Bone marrow (tissue), 2 donors: Measurements from ENCODE around the gene EGLN2.
"Not testable (repeated sequence)": the region's sequence is repeated elsewhere in the genome, so short reads cannot be mapped to it uniquely, and the experiment has no call there.

ENCODE experiments used
- DNase-seq, 2 donors: peaks; one replicate each; lab custom pipeline; 2025; lab: John Stamatoyannopoulos, UW

Gene EGLN2

GRCh38 chr19:40798683-40799557 lies at the start of gene EGLN2:
EGLN2 (plus strand) TSS chr19:40799191; CDS start chr19:40800573, 1,382 bp downstream.
- peak; percentile 97 for DNase-seq

DNA sequence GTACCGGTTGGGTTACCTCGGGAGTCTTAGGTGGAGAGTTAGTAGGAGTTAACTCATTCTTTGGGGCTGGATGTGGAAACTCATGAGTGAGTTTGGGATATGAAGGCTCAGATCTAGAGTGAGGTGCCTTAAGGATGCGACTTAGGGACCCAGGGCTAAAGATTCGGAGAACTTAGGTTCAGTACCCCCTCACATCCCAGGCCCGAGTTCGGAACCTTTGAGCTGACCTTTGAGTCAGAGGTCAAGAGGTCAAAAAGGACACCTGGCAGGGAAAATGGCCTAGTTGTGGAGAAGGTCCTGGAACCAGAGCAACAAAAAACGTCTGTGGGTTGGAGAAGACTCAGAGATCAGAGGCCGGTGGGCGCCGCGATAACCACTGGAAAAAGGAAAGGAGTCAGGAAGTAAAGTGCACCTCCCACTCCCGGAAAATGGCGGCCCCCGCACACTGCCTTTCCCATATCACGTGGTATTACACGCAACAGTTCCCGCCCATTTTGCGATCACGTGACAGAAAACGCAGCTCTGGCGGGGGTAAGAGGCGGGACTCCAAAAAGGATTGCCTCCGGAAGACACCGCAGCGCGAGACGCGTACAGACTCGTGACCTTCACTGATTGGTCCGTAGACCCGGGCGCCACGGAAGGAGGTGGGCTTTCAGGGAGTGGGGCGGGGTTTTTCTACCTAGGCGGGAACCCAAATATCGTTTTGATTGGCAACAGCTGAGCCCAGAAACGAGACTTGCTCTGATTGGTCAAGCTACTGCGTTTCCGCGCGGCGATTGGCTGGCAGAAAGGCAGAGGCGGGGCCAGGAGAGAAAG lies 48.7 kb upstream of the EGLN2 start, which contains the start of gene ACTMAP:
TSS of gene ACTMAP (minus strand) at position 420 of the 816 bp plus-strand sequence. CDS start 674 bp downstream, outside the sequence.
- DNase-seq: peak; percentile 97 to 99

- peak in 1 of 2 donors; percentile 98 for DNase-seq
Observed at GRCh38 chr19:40750874-40751537, 48.0 kb upstream of the EGLN2 start, which contains the start of gene SNRPA. SNRPA (plus strand) TSS chr19:40751203; CDS start chr19:40751409, 206 bp downstream.

DNA sequence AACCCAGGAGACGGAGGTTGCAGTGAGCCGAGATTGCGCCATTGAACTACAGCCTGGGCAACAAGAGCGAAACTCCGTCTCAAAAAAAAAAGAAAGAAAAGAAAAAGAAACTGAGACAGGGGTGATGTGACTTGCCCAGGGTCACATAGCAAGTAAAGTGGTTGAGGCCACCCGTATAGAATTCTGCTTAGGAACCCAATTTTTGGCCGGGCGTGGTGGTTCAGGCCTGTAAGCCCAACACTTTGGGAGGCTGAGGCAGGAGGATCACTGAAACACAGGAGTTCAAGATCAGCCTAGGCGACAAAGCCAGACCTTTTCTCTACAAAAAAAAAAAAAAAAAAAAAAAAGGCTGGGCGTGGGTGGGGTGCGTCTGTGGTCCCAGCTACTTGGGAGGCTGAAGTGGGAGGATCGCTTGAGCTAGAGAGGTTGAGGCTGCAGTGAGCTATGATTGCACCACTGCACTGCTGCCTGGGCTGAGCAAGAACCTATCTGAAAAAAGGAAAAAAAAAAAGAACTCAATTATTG lies 46.7 kb upstream of the EGLN2 start:
- DNase-seq: no peak

- no peak for DNase-seq
Observed at GRCh38 chr19:40754611-40755247, 44.3 kb upstream of the EGLN2 start.

- DNase-seq: no peak
Observed at GRCh38 chr19:40755248-40755624, 43.8 kb upstream of the EGLN2 start.

GRCh38 chr19:40755791-40756190 lies 43.2 kb upstream of the EGLN2 start:
- DNase-seq: no peak

DNA sequence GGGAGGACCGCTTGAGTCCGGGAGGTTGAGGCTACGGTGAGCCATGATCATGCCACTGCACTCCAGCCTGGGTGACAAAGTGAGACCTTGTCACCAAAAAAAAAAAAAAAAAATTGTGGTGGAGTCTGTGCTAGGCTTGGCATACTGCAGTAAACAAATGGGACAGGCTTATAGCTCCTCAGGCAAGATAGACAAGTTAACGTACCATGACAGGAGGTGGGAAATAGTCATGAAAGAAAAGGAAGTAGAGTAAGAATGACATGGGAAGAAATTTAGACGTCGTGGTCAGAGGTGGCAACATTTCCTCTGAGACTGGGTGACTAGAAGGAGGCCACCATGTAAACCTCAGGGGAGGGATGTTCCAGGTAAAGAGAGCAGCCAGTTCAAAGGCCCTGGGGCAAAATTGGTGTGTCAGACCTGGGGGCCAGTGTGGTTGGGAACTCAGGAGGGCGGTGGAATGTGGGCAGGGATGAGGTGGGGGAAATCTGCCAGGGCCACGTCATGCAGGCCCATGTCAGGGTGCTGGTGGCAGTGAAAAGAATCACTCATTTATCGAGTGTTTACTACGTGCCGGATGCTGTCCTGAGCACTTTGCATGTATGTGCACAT lies 42.4 kb upstream of the EGLN2 start:
- no peak for DNase-seq

GRCh38 chr19:40758491-40758890 lies 40.5 kb upstream of the EGLN2 start:
- DNase-seq: no peak

GRCh38 chr19:40759352-40759751 lies 39.6 kb upstream of the EGLN2 start:
- DNase-seq: no peak

GRCh38 chr19:40762754-40763470 lies 36.1 kb upstream of the EGLN2 start:
- no peak for DNase-seq

DNA sequence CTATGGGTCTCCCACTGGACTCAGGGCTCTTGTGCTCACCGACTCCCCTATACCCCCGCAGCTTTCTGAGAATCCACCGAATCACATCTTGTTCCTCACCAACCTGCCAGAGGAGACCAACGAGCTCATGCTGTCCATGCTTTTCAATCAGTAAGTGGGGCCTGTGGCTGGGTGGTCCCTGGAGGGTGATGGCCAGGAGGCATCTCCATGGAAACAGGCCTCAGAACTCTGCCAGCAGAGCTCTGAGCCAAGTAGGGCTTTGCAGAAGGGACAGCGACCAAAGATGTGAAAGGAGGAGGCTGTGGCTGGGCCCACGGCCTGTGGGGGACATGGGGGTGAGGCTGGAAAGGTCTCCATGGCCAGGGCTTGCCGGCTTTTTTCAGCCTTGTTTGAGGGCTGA lies 35.5 kb upstream of the EGLN2 start:
- no peak for DNase-seq

DNA sequence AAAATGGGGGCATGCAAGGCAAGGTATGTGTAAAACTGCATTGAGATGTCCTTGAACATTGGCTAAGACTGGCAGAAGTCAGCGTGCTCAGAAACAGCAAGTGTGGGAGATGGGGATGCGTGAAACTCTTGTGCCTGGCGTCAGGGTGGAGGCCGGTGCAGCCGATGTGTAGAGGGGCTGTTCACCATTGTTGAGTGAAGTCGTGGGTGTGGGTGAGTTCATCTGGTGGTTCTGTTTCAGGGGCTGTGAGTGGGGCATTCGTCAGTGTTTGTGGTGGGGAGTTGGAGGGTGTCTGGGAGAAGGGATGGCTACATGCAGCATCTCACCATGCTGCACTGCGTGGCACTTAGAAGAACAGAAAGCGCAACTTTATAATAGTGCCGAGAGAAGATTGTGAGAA lies 35.0 kb upstream of the EGLN2 start:
- no peak for DNase-seq

DNA sequence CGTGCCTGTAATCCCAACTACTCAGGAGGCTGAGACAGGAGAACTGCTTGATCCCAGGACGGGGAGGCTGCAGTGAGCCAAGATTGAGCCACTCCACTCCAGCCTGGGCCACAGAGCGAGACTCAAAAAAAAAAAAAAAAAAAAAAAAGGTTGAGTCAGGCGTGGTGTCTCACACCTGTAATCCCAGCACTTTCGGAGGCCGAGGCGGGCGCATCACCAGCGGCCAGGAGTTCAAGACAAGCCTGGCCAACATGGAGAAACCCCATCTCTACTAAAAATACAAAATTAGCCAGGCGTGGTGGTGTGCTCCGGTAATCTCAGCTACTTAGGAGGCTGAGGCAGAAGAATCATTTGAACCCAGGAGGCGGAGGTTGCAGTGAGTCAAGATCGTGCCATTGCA lies 32.6 kb upstream of the EGLN2 start:
- not testable (repeated sequence) for DNase-seq

DNA sequence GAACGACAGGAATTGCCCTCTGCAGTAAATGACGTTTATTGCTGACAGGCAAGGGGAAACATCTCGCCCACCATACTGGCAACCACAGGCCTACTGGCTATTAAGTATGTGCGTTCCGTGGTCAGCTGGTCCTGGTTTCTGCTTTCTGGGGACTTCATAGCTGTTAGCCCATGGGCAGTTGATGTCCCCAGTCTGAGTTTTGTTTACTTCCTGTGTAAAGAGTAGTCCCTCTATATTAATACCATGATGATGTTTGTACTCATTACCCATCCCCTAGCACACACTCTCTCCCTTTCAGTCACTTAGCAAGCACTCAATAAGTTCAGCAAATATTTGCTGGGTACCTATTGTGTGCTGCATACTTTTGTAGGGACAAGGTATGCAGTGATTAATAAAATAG lies 30.1 kb upstream of the EGLN2 start:
- DNase-seq: no peak

DNA sequence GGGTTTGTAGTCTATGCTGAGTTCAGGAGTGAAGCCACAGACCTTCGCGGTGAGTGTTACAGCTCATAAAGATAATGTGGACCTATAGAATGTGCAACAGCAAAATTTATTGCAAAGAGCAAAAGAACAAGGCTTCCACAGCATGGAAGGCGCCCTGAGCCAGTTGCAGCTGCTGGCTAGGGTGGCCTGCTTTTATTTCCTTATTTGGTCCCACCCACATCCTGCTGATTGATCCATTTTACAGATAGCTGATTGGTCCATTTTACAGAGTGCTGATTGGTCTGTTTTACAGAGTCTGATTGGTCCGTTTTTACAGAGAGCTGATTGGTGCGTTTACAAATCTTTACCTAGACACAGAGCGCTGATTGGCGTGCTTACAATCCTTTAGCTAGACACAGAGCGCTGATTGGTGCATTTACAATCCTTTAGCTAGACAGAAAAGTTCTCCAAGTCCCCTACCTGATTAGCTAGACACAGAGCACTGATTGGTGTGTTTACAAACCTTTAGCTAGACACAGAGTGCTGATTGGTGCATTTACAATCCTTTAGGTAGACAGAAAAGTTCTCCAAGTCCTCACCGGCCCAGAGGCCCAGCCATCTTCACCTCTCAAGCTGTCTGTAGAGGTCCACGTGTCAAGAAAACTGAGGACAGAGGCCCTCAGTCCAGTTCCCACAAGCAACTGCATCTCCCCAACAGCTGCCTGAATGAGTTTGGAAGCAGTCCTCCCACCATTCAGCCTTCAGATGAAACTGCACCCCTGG lies 27.7 kb upstream of the EGLN2 start:
- DNase-seq: not testable (repeated sequence)

DNA sequence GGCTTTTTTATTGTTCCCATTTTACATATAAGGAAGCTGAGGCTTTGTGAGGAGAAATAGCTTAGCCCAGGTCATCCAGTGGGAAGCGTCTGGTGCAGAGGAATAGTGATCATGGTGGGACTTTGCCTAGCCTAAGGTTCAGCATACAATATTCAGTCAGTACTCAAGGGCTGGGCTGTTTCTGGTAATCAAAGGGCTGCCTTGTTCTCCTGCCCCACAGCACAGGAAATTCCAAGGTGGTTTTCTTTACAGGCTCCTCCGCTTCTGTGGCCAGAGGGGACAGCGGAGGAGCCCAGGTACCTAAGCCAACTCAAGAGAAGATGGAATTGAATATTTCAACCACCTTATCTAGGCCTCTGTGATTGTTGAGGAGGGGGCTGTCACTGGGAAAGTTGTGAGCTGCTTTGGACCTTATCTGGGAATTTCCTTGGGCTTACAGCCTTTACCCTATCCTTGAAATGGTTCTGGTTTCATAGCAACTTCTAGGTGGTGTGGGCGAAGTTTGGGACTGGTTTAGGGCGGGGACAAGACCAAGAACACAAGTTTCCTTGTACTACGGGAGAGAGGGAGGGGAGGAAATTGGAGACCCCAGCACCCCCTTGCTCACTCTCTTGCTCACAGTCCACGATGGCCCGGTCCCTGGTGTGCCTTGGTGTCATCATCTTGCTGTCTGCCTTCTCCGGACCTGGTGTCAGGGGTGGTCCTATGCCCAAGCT lies 23.9 kb upstream of the EGLN2 start, which contains the start of gene MIA:
TSS of gene MIA (plus strand) at position 606 of the 716 bp plus-strand sequence. CDS start at position 628, 22 bp downstream.
- no peak for DNase-seq

DNA sequence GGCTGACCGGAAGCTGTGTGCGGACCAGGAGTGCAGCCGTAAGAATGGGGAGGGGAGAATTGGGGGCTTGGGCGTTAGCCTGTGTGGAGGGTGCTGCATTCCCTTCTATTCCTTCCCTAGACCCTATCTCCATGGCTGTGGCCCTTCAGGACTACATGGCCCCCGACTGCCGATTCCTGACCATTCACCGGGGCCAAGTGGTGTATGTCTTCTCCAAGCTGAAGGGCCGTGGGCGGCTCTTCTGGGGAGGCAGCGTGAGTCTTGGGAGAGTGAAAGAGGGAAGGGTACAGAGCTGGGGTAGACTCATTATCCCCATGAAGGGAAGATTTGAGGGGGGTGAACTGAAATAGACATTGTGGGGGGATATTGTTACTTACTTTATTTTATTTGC lies 23.4 kb upstream of the EGLN2 start:
- DNase-seq: no peak

- DNase-seq: no peak
Observed at GRCh38 chr19:40776364-40776763, 22.6 kb upstream of the EGLN2 start.
